LNCaP clone FGC (cell line): ENCODE measurements around the gene SEPTIN12.

Experiments
- DNase-seq: peaks from one replicate; pipeline ENCODE4 v3.0.0-alpha.2; 2011; ENCODE audit warnings: low read depth
- H3K4me3 ChIP-seq: 2 replicates; pipeline ENCODE4 v1.5.1; 2011; ENCODE audit warnings: mild to moderate bottlenecking, low read depth, low read length, control low read depth
- CTCF ChIP-seq: IDR thresholded peaks from 2 replicates; pipeline ENCODE4 v1.5.1; 2012; ENCODE audit warnings: mild to moderate bottlenecking; ENCODE audit not compliant: control insufficient read depth, insufficient read depth; ENCODE audit errors: extremely low read depth

Gene SEPTIN12

DNA sequence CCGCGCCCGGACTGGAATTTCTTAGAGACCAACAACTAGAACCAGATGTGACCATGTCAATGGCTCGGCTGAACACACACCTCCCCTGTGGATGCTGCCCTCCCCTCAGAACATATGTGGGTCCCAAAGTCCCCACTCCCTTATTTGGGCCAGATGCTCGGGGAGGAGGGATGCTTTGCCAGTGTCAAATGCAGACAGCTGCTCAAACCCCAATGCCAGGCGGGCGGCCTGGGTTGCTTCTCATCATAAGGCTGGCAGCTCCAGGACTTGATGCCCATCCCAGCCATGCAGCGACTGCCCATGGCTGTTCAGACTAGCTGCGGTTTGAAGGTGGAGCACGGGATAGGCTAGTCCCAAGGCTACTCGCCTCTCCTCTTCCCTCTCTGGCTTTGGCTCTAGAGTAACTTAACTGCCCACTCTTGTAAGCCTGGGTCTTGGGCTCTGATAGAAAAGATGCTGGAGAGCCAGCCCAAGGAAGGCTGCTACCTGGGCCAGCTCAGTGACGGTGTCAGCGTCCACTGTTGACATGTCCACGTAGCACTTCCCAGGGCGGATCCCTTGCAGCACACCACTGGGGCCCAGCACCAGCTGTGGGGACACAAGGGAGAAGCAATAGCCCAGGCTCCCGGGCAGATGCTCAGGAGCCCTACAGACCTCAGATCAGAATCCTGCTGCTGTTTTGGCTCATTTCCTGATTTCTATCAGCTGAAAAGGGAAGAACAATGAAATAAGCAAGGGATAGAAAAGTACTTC is 25.3 kb upstream of the SEPTIN12 start:
- no peak for TF ChIP-seq CTCF
- no peak overlapping the region for H3K4me3 ChIP-seq
- no peak for DNase-seq

DNA sequence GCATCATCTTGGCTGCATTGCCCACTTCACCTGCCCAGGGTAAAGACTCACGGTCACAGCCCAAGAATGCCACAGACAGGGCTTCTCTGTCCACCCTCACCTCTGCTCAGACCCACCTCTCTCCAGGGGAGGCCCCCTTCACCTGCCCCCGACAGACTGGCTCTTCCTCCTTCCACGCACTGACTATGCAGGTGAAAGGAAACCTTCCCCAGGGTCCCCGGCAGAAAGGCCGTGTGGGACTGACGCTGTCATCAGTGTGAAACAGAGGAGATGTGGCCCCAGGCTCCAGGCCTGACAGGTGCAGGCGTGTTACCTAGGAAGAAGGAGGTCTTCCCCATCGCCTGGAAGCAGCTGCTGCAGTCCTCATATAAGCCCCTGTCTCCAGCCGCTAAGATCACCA is 23.6 kb upstream of the SEPTIN12 start:
- no peak overlapping the region for H3K4me3 ChIP-seq
- no peak for TF ChIP-seq CTCF
- no peak for DNase-seq

DNA sequence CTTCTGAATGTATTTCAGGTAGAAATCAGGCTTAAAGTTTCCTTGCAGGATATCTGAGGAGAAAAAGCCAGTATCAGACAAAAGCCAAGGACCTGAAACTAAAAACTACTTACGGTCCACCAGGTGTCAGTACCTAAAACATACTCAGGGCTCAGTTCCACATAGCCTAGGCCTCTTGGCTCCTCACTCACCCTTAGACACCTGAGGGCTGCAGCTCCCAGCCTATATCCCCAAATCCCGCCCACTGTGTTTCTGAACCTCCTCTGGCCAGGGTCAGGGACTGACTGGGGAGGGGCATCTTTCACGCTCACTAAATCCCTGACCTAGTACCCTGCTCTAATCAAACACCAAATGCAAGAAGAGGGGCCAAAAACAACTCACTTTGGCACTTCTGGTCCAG is 23.1 kb upstream of the SEPTIN12 start:
- no peak overlapping the region for H3K4me3 ChIP-seq
- TF ChIP-seq CTCF = no peak
- no peak for DNase-seq

- DNase-seq = no peak
- no peak for TF ChIP-seq CTCF
- H3K4me3 ChIP-seq = no peak overlapping the region
These were observed 18.1 kb upstream of the SEPTIN12 start for GRCh38 chr16:4806280-4806679.

GRCh38 chr16:4805231-4805630 is 17.1 kb upstream of the SEPTIN12 start:
- TF ChIP-seq CTCF = no peak
- no peak for DNase-seq
- H3K4me3 ChIP-seq = no peak overlapping the region

DNA sequence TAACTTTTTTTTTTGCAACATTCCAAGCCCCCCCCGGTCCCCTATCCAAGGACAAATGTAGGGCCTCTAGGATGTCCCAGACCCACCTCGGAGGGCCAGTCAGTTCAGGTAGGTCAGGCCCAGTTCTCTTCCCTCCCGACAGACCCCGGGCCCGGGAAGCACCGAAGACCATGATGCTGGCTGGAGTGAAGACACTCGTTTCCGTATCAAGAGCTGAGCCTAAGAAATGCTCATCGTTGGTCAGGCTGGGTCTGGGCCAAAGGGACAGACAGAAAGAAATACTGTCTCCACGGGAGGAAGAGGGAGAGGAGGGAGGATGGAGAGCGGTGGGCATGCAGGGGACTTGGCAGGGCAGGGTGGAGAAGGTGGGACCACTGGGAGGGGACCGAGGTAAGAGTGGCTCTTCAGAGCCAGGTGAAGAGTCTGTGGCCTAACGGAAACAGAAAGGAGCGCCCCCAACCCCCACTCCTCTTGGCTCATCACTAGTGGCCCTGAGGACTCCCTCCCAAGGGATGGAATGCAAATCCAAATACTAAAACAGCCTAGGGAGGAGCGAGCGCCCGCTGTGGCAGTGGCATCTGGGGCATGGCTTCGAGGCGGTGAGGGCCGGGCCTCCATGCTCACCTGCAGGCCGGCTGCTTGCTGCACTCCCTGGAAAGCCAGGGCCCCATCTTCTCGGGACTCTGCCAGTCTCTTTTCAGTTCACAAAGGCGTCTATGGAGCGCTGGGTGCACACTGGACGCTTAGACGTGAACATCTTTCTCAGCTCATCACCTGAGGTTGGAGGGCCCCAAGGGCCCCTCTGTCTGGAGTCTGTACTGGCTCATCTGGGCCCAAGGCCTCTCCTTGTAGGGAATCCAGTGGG is 16.0 kb upstream of the SEPTIN12 start:
- TF ChIP-seq CTCF = no peak
- DNase-seq = no peak
- H3K4me3 ChIP-seq = no peak overlapping the region
